GM18517 (cell line): Measurements from ENCODE around the gene PKIG.
"Not testable (repeated sequence)": the region's sequence is repeated elsewhere in the genome, so short reads cannot be mapped to it uniquely, and the experiment has no call there.

ENCODE experiments used
- ATAC-seq: cut with Tn5 transposase; IDR thresholded peaks from one replicate; pipeline ENCODE4 v1.9.1; 2021; ENCODE audit warnings: mild to moderate bottlenecking, moderate library complexity; ENCODE audit not compliant: unreplicated experiment

PKIG gene

DNA sequence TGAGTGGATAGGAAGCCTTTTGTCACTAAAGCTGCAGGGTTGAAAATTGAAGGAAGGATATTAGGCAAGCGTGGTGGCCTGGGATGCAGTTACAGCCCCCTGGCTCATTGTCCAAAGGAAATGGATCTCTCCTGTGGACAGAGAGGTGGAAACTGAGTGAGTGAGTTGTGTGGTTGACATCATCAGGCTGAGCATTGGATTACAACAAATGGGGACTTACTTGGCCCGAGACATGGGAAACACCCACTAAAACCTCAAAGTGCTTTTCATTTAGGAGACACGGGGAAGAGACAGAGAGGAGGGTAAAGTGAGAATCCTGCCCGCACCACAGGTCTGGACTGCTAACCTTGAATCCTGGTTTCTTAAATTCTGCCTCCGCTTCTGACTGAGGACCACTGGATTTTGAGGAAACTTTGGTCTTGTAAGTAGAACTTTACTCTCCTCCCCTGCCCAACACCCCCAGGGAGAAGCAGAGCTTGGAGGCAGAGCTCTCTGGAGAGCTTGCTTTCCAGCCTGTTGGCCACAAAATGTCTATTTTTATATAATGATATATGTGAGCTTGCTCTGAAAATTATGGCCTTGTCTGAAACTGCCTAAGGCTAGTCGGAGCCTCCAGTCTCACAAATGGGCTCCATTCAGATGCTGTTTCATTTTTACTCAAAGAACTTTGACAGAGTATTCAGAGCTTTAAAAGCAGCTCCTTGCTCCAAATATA is at the start of gene PKIG:
PKIG (plus strand) TSS at position 269 of the 715 bp plus-strand sequence. CDS start 31,978 bp downstream, outside the sequence.
- ATAC-seq = no peak

DNA sequence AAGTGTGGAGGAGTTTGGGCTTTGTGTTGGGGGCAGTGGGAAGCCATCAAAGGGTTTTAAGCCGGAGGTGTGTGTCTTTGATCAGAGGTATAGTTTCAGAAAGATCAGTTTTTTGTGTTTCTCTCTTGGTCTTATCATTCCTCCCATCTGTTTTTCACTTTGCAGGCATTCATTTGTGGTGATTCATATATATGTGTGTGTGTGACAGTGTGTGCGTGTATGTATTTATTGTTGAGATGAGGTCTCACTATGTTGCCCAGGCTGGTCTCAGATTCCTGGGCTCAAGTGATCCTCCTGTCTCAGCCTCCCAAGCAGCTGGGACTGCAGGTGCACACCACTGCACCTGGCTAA is 49.4 kb upstream of the PKIG start:
- ATAC-seq = no peak

- ATAC-seq = no peak
Measured at GRCh38 chr20:44533928-44534327, 48.5 kb upstream of the PKIG start.

GRCh38 chr20:44536175-44536574 is 46.2 kb upstream of the PKIG start:
- ATAC-seq = no peak

DNA sequence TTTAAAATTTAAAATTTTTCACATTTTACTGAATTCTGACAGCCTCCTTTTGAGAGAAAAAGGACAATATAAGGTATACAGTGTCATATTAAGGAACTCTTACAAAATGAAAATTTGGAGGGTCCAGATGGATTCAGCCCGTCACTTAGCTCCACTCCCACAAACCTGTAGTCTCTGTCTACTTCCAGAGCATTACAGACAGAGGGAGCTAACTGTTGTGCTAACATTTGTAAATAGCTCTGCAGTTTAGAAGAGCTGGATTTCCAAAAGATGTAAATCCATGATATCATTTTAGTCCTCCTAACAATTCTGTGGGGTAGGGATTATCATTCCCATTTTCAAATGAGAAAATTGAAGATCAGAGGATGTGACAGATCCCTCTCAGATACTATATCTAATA is 44.4 kb upstream of the PKIG start:
- ATAC-seq = no peak

GRCh38 chr20:44540834-44541233 is 41.5 kb upstream of the PKIG start:
- no peak for ATAC-seq

- ATAC-seq = no peak
Measured at GRCh38 chr20:44541992-44542391, 40.4 kb upstream of the PKIG start.

DNA sequence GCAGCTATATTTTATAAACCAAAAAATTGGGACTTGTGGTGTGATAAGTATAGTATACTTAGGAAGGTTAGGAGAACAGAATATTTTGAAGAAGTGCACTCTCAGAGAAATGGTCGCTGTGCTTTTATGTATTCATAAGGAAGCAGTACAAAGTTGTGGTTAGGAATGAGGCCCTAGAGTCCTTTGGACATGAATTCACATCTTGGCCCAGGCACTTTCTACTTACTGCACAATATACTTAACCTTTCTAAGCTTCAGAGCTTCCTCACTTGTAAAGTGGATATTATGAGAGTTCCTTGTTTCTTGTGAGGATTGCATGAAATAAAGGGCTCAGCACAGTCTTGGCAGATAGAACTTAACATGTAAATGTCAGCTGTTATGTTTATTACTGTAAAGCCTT is 39.5 kb upstream of the PKIG start:
- ATAC-seq = no peak

DNA sequence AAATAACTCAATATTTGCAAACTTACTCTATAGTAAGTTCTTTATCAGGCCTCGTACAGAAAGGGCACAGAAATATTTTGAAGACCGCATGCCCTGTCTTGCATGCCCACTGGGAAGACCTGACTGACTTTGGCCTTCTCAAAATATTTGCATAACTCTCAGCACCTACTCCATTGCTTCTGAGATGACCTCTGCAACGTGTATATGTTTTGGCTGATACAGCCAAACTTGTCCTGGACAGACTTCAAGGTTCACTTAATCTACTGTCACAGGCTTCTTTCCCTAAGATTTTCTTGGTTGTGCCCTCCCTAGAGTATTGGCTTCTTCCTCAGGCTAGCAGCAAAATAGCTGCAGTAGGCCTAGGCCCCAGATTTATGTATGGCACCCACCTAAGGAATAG is 39.0 kb upstream of the PKIG start:
- ATAC-seq = no peak

DNA sequence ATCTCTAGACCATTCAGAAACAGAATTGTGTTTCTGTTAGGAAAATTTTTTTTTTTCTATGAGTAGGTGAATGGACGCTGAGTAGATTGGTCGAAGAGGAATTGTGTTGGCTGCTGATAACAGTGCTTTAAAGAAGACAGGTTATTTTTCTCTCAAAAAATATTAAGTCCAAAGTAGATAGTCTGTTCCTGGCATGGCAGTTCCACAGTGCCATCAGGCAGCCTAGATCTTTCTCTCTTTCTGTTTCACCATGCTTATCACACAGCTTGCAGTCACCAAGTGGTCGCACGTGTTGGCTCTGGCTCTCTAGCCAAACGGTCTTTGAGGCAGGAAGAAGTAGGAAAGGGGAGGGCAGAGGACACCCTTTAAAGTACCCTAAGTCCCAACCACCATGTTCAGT is 38.1 kb upstream of the PKIG start:
- no peak for ATAC-seq

GRCh38 chr20:44547419-44547818 is 35.0 kb upstream of the PKIG start:
- no peak for ATAC-seq

GRCh38 chr20:44549123-44549522 is 33.3 kb upstream of the PKIG start:
- ATAC-seq = no peak

DNA sequence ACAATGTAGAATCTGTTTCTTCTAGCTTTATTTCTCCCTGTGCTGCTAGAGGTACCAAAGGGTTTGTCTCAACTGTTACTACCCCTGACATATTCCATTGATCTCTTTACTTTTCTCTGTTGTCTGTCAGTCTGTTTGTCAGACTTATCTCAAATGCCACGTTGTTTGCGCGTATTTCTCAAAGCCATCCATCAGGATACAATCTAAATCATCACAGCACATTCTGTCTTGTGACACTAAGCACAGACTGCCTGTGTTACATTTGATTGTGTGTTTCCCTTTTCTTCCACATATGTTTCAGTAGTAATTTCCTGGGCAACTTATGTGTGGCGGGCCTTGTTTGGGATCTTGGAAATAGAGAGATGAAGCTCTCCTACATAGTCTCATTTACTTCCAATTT is 30.3 kb upstream of the PKIG start:
- no peak for ATAC-seq

DNA sequence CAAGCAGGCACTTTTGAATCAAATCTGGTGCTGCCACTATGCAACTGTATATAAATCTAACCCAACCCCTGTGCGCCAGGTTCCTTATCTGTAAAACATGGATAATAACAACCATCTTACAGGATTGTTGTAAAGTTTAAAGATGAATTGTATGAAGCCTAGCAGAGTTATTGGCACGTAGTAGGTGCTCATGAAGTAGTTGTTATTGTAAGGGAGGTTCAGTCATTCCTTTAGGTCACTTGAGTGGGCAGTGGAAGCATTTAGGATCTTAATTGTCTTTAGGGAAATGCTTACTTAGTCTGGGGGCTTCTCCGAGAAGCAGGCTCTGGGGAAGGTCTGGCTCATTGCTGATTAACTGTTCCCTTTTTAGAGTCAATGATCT is 29.8 kb upstream of the PKIG start:
- no peak for ATAC-seq

- ATAC-seq = no peak
Measured at GRCh38 chr20:44552950-44553908, 29.1 kb upstream of the PKIG start.

DNA sequence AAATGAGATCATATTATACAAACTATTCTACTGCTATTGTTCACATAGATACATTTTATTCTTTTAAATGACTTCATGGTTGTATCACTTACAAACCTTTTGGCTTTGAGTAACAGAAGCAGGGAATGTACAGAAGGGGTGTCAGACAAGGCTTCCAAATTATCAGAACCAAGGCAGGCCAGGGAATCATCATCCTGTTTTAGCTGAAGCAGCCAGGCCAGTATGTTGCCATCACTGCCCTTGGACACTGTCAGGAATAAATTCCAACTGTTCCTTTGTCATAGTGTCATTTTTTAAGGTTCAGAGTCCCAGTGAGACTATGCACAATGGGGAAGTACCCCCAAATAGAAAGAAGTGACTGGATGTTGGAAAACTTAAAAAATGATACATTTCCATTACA is 23.1 kb upstream of the PKIG start:
- no peak for ATAC-seq

- no peak for ATAC-seq
Measured at GRCh38 chr20:44560229-44560628, 22.1 kb upstream of the PKIG start.

DNA sequence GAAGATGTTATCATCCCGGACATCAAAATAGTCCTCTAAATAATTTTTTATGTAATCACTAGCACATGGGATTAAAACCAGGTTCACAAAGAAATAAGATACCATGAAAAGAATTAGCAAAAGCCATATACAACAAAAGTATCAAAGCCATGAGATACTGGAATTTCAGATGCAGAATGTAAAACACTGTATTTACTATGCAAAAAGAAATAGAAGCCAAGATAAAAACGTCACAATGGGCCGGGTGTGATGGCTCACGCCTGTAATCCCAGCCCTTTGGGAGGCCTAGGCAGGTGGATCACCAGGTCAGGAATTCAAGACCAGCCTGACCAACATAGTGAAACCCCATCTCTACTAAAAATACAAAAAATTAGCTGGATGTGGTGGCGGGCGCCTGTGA is 21.6 kb upstream of the PKIG start:
- not testable (repeated sequence) for ATAC-seq

GRCh38 chr20:44561876-44562275 is 20.5 kb upstream of the PKIG start:
- ATAC-seq = no peak

GRCh38 chr20:44566018-44566417 is 16.4 kb upstream of the PKIG start:
- ATAC-seq = no peak

- ATAC-seq = no peak
Measured at GRCh38 chr20:44566811-44567210, 15.6 kb upstream of the PKIG start.

- no peak for ATAC-seq
Measured at GRCh38 chr20:44570367-44570766, 12.0 kb upstream of the PKIG start.
